HCT116 (cell line): ENCODE results near the gene CIDEC. TPM values are rescaled to one million over a fixed set of nuclear protein-coding genes. Genes with fewer than 3 reads are reported as not detected.

ENCODE experiments used
- ATAC-seq: fragments of 200-7000 bp; cut with Tn5 transposase; 2 replicates; pipeline ENCODE4 v1.9.1; 2020; ENCODE audit warnings: mild to moderate bottlenecking, moderate library complexity
- BruUV-seq: library from RNA; stranded (reverse); fragments of 400-500 nt; replicated peaks from 2 replicates; lab custom pipeline; 2021; lab: Mats Ljungman, UMichigan
- CTCF ChIA-PET: fragments of 300-600 bp; sonication (Branson Sonifier 250); formaldehyde crosslinking; loops from one replicate; lab custom pipeline; 2021; ENCODE audit warnings: antibody characterized with exemption; lab: Charles Lee
- POLR2A ChIA-PET: fragments of 300-600, 350-600 bp; sonication (Branson Sonifier 250); formaldehyde crosslinking; loops from one replicate; lab custom pipeline; 2021; ENCODE audit warnings: antibody characterized with exemption; lab: Charles Lee
- RAD21 ChIA-PET, 2 experiments: fragments of 300-600 bp; sonication (Branson Sonifier 250); formaldehyde crosslinking; loops; one replicate each; lab custom pipeline; 2023; ENCODE audit warnings: low total read pairs in 2 of 2; ENCODE audit not compliant: uncharacterized antibody in 2 of 2, unreplicated experiment in 2 of 2, low non-redundant PET in 1 of 2; lab: Charles Lee
- DNase-seq: peaks from one replicate; pipeline ENCODE4 v3.0.0-alpha.2; 2010; ENCODE audit warnings: low read depth, low spot score
- H2AFZ ChIP-seq: fragments of 200-600 bp; shearing (Covaris generic), sonication (generic); 2 replicates; pipeline ENCODE4 v1.6.1; 2017; ENCODE audit warnings: low read depth, mixed run types, mixed read lengths, antibody characterized with exemption, low read length; ENCODE audit not compliant: poor library complexity, severe bottlenecking
- H3K27ac ChIP-seq: 2 replicates; pipeline ENCODE4 v1.5.1; 2012; ENCODE audit warnings: low read depth, low read length
- H3K27me3 ChIP-seq: fragments of 200-600 bp; sonication (generic); 2 replicates; pipeline ENCODE4 v1.6.1; 2016; ENCODE audit warnings: mixed run types, low read length, mixed read lengths; ENCODE audit not compliant: insufficient read depth
- H3K36me3 ChIP-seq, 2 experiments: fragments of 200-500 bp in 1 of 2; fragments of 200-600 bp in 1 of 2; sonication (Bioruptor generic) in 1 of 2; sonication (generic) in 1 of 2; 2 replicates each; pipeline versions ENCODE4 v1.5.1 to v1.6.1; 2014 to 2016; ENCODE audit warnings: low read length in 2 of 2, inconsistent platforms in 1 of 2, mixed read lengths in 1 of 2, mixed run types in 1 of 2; ENCODE audit not compliant: insufficient read depth in 2 of 2, control insufficient read depth in 1 of 2
- H3K4me1 ChIP-seq, 2 experiments: fragments of 200-600 bp in 1 of 2; sonication (generic) in 1 of 2; 2 replicates each; pipeline versions ENCODE4 v1.5.1 to v1.6.1; 2012 to 2017; ENCODE audit warnings: low read length in 2 of 2, inconsistent platforms in 1 of 2, mild to moderate bottlenecking in 1 of 2, mixed read lengths in 1 of 2, mixed run types in 1 of 2, moderate library complexity in 1 of 2; ENCODE audit not compliant: insufficient read depth in 2 of 2, control insufficient read depth in 1 of 2
- H3K4me2 ChIP-seq: fragments of 200-600 bp; sonication (generic); 2 replicates; pipeline ENCODE4 v1.6.1; 2017; ENCODE audit warnings: mixed run types, low read length, mixed read lengths
- H3K4me3 ChIP-seq, 2 experiments: fragments of 200-600 bp in 1 of 2; sonication (generic) in 1 of 2; replicated peaks in 1 of 2; 2 replicates each; pipeline ENCODE4 v1.5.1; 2011 to 2016; ENCODE audit warnings: low read length in 2 of 2, control low read depth in 1 of 2, low read depth in 1 of 2, mild to moderate bottlenecking in 1 of 2, mixed read lengths in 1 of 2, mixed run types in 1 of 2
- H3K79me2 ChIP-seq: fragments of 200-600 bp; sonication (generic); 2 replicates; pipeline ENCODE4 v1.6.1; 2017; ENCODE audit warnings: mild to moderate bottlenecking, mixed run types, low read length, moderate library complexity, mixed read lengths; ENCODE audit not compliant: insufficient read depth
- H3K9ac ChIP-seq: fragments of 200-600 bp; sonication (generic); 2 replicates; pipeline ENCODE4 v1.6.1; 2016; ENCODE audit warnings: low read length, mixed read lengths
- H3K9me2 ChIP-seq: fragments of 200-600 bp; sonication (generic), shearing (Covaris generic); 2 replicates; pipeline ENCODE4 v1.6.1; 2017; ENCODE audit warnings: mixed run types, mild to moderate bottlenecking, moderate library complexity; ENCODE audit not compliant: insufficient read depth
- H3K9me3 ChIP-seq, 2 experiments: fragments of 200-500 bp in 1 of 2; fragments of 200-600 bp in 1 of 2; sonication (Bioruptor generic) in 1 of 2; sonication (generic) in 1 of 2; 2 replicates each; pipeline ENCODE4 v1.6.1; 2014 to 2017; ENCODE audit warnings: low read length in 2 of 2, mixed read lengths in 2 of 2, inconsistent platforms in 1 of 2, low read depth in 1 of 2, mild to moderate bottlenecking in 1 of 2, mixed run types in 1 of 2, moderate library complexity in 1 of 2; ENCODE audit not compliant: control insufficient read depth in 1 of 2, insufficient read depth in 1 of 2
- H4K20me1 ChIP-seq: fragments of 200-600 bp; sonication (generic), shearing (Covaris generic); 2 replicates; pipeline ENCODE4 v1.6.1; 2017; ENCODE audit warnings: mixed run types, mild to moderate bottlenecking, moderate library complexity; ENCODE audit not compliant: insufficient read depth
- CEBPB ChIP-seq: IDR thresholded peaks from 2 replicates; pipeline ENCODE4 v1.6.1; 2012; ENCODE audit warnings: low read depth
- EZH2phosphoT487 ChIP-seq: fragments of 200-600 bp; IDR thresholded peaks from 2 replicates; pipeline ENCODE4 v1.6.1; 2018; ENCODE audit warnings: antibody characterized with exemption, borderline replicate concordance
- FOSL1 ChIP-seq: IDR thresholded peaks from 2 replicates; pipeline ENCODE4 v1.6.1; 2012; ENCODE audit warnings: low read depth
- POLR2A ChIP-seq: IDR thresholded peaks from 2 replicates; pipeline ENCODE4 v1.7.0; 2011; ENCODE audit warnings: borderline replicate concordance; ENCODE audit not compliant: insufficient read depth, insufficient read length; ENCODE audit errors: extremely low read depth
- POLR2AphosphoS5 ChIP-seq: IDR thresholded peaks from 2 replicates; pipeline ENCODE4 v1.6.1; 2011; ENCODE audit warnings: mild to moderate bottlenecking, low read depth, low read length, moderate library complexity
- RAD21 ChIP-seq: IDR thresholded peaks from 2 replicates; pipeline ENCODE4 v1.6.1; 2012; ENCODE audit warnings: low read depth, mild to moderate bottlenecking
- SIN3A ChIP-seq: IDR thresholded peaks from 2 replicates; pipeline ENCODE4 v1.6.1; 2012; ENCODE audit warnings: low read depth
- SP1 ChIP-seq: IDR thresholded peaks from 2 replicates; pipeline ENCODE4 v1.6.1; 2012; ENCODE audit warnings: low read depth
- SRF ChIP-seq: IDR thresholded peaks from 2 replicates; pipeline ENCODE4 v1.6.1; 2012; ENCODE audit warnings: low read depth
- TCF7L2 ChIP-seq: IDR thresholded peaks from 2 replicates; pipeline ENCODE4 v1.7.0; 2011; ENCODE audit warnings: borderline replicate concordance, inconsistent platforms; ENCODE audit not compliant: insufficient read depth, insufficient read length; ENCODE audit errors: extremely low read depth
- ZBTB33 ChIP-seq: IDR thresholded peaks from 2 replicates; pipeline ENCODE4 v1.6.1; 2011; ENCODE audit warnings: mild to moderate bottlenecking, low read length, moderate library complexity; ENCODE audit not compliant: insufficient replicate concordance; ENCODE audit errors: extremely low read depth
- ZFX ChIP-seq: fragments of 450-650 bp; IDR thresholded peaks from 2 replicates; pipeline ENCODE4 v1.6.1; 2017
- ZNF274 ChIP-seq: fragments of 200-500 bp; sonication (Bioruptor generic); IDR thresholded peaks from 2 replicates; pipeline ENCODE4 v1.6.1; 2014; ENCODE audit warnings: mild to moderate bottlenecking, low read depth, low read length, inconsistent platforms
- intact Hi-C: fragments of 100-400 bp; cut with micrococcal nuclease; formaldehyde crosslinking; loops from 2 replicates; pipeline ENCODE4 v1.10.0; 2022
- total RNA-seq: library from RNA; stranded (reverse); gene quantifications from one replicate; pipeline ENCODE4 v1.2.1, GENCODE V29; 2021; ENCODE audit not compliant: unreplicated experiment
- TF ChIP-seq, protein P1 (sequence below), 3 experiments: fragments of 200-600 bp in 1 of 3; sonication (generic) in 1 of 3; IDR thresholded peaks in 2 of 3; conservative IDR thresholded peaks in 1 of 3; 2 replicates each; pipeline ENCODE4 v1.5.1; 2012 to 2017; ENCODE audit warnings: low read depth in 2 of 3, low read length in 2 of 3, antibody characterized with exemption in 1 of 3, borderline replicate concordance in 1 of 3, control low read depth in 1 of 3, mild to moderate bottlenecking in 1 of 3, mixed read lengths in 1 of 3, mixed run types in 1 of 3, moderate library complexity in 1 of 3; ENCODE audit not compliant: insufficient read depth in 1 of 3
- TF ChIP-seq, protein P2 (sequence below): IDR thresholded peaks from 2 replicates; pipeline ENCODE4 v1.6.1; 2012

CIDEC gene
- total RNA-seq, 1 experiment from 2014 or later = not detected

DNA sequence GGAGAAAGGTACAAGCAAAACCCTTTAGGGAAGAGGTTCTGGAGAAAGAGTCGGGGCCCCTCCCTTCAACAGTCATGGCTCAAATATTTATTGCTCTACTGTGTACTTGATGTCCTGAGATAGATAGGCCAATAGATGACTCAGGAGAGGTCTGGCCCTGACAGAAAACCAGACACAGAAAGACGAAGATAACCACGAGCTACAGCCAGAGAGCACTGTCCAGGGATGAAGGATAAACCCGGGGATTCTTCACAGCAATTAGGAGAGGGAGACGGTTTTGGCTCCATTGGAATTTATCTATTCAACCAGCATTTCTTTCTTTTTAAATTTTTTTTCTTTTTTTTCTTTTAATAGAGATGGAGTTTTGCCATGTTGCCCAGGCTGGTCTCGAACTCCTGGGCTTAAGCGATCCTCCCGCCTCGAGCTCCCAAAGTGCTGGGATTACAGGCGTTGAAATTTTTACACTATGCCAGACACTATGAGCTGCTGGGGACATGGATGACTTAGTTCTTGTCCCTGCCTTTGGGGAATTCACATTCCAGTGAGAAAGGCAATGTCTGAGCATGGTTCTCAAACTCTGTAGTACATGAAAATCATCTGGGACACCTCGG lies 4.6 kb upstream of the CIDEC start (continued):
- TF ChIP-seq, protein P1, sequence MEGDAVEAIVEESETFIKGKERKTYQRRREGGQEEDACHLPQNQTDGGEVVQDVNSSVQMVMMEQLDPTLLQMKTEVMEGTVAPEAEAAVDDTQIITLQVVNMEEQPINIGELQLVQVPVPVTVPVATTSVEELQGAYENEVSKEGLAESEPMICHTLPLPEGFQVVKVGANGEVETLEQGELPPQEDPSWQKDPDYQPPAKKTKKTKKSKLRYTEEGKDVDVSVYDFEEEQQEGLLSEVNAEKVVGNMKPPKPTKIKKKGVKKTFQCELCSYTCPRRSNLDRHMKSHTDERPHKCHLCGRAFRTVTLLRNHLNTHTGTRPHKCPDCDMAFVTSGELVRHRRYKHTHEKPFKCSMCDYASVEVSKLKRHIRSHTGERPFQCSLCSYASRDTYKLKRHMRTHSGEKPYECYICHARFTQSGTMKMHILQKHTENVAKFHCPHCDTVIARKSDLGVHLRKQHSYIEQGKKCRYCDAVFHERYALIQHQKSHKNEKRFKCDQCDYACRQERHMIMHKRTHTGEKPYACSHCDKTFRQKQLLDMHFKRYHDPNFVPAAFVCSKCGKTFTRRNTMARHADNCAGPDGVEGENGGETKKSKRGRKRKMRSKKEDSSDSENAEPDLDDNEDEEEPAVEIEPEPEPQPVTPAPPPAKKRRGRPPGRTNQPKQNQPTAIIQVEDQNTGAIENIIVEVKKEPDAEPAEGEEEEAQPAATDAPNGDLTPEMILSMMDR (IDR thresholded peaks at IDR 0.05 in 2 of 3, conservative IDR thresholded peaks at IDR 0.05 in 1 of 3; ENCODE audit: borderline replicate concordance in 1 of 3, insufficient read depth in 1 of 3, low read depth in 2 of 3, low read length in 2 of 3) = peak in 1 of 3 experiments; percentile 4; a peak in 1 of 6 replicates
- TF ChIP-seq POLR2AphosphoS5 (peak; percentile 62), RAD21 (peak; percentile 28; the same call in 1 of the 2 replicates), SP1 (peak; percentile 69), CEBPB (0 out of 2 replicates have a peak, but pooled peaks have one; percentile 22), SRF (0 out of 2 replicates have a peak, but pooled peaks have one; percentile 53), FOSL1 (peak; percentile 87)
- TF ChIP-seq, protein P2, sequence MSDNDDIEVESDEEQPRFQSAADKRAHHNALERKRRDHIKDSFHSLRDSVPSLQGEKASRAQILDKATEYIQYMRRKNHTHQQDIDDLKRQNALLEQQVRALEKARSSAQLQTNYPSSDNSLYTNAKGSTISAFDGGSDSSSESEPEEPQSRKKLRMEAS = peak; percentile 66

DNA sequence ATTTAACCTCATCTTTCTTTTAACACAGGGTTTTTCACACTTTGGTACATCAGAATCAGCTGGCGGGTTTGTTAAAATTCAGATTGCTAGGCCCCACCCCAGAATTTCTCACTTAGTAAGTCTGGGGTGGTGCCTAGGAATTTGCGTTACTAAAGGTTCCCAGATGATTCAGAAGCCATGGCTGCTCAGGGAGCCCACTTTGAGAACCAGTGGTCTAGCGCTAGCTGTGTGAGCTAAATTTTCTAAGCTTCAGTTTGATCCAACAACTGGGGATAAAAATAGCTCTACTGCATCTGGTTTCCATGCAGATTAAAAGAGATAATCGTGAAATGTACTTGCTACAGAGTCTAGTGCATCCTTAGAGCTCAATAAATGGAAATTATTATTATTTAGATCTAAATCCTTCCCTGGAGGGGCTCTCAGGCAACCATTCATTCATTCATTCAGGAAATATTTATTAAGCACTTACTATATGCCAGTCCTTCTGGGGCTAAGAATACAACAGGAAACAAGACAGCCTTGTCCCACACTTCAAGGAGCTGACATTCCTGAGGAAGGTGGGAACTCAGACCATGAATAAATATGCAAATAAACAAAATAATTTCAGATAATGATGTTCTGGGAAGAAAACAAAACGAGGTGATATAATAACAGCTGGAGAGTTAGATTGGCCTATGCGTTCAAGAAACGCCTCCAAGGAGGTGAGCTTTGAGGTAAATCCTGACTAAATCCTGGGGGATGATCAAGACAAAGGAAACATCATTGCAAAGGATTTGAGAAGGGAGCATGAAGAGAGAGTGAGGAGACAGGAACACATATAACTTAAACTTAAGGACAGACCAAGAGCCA lies 3.9 kb upstream of the CIDEC start:
- ATAC-seq = peak; percentile 59
- intact Hi-C loops = no loop called here
- Histone ChIP-seq H3K4me2 (peak overlapping the region; percentile 70), H4K20me1 (no peaks in the 10 kb centered on the region), H3K9me2 (no peaks in the 10 kb centered on the region), H3K4me3 (peak overlapping the region in 1 of 2 experiments; percentile 34; a peak in 2 of 4 replicates), H3K9ac (peak overlapping the region; percentile 50), H3K36me3 (no peaks in the 10 kb centered on the region), H3K79me2 (no peaks in the 10 kb centered on the region), H2AFZ (peak overlapping the region; percentile 82), H3K4me1 (peaks cover 17 to 38% of the 10 kb centered on the region in 2 experiments), H3K27ac (peak overlapping the region; percentile 82), H3K27me3 (no peaks in the 10 kb centered on the region), H3K9me3 (no peaks in the 10 kb centered on the region)
- ChIA-PET RAD21 (no interaction called here), CTCF (interaction anchor here (1.1 to 3.2 kb wide), 3 partner anchors 49 to 438 kb away, joined by 3 to 10 read pairs (median 4); partner anchors contain the start of gene CRELD1), POLR2A (interaction anchor here (1.2 to 1.6 kb wide), 5 partner anchors 10 to 91 kb away, joined by 4 to 6 read pairs (median 6); partner anchors contain the start of genes ARPC4, CRELD1 and IL17RE)
- BruUV-seq = TSS peak; percentile 98
- no peak for DNase-seq
- TF ChIP-seq SP1 (no peak), SIN3A (no peak), POLR2AphosphoS5 (no peak), ZFX (no peak), POLR2A (no peak), EZH2phosphoT487 (no peak), ZBTB33 (no peak), ZNF274 (no peak), TCF7L2 (no peak)
